Vagina (tissue), 2 donors: Measurements from ENCODE around the gene PPP1R14C. TPM values are rescaled to one million over a fixed set of nuclear protein-coding genes. Genes with fewer than 3 reads are reported as not detected.
"Not testable (repeated sequence)": the region's sequence is repeated elsewhere in the genome, so short reads cannot be mapped to it uniquely, and the experiment has no call there.

ENCODE experiments used
- DNase-seq, 2 donors: peaks; one replicate each; pipeline ENCODE4 v3.0.0-alpha.2; 2017; ENCODE audit errors: extremely low spot score in 2 of 2
- H3K27ac ChIP-seq: fragments of 200-600 bp; sonication (generic); one replicate; pipeline ENCODE4 v1.5.1; 2019
- H3K27me3 ChIP-seq: fragments of 200-600 bp; sonication (generic); one replicate; pipeline ENCODE4 v1.5.1; 2019
- H3K36me3 ChIP-seq, 2 donors: fragments of 200-600 bp; sonication (generic); one replicate each; pipeline ENCODE4 v1.5.1; 2017 to 2019
- H3K4me1 ChIP-seq: fragments of 200-600 bp; sonication (generic); one replicate; pipeline ENCODE4 v1.5.1; 2019
- H3K4me3 ChIP-seq, 2 donors: fragments of 200-600 bp; sonication (generic); 1 replicate in 1 of 2; 2 replicates in 1 of 2; pipeline ENCODE4 v1.5.1; 2016 to 2019
- H3K9me3 ChIP-seq: fragments of 200-600 bp; sonication (generic); one replicate; pipeline ENCODE4 v1.5.1; 2019
- CTCF ChIP-seq, 3 experiments: fragments of 450-650 bp in 2 of 3; fragments of 200-600 bp in 1 of 3; sonication (generic) in 1 of 3; IDR thresholded peaks; one replicate each; pipeline ENCODE4 v1.5.1; 2017 to 2019; ENCODE audit warnings: antibody characterized with exemption in 3 of 3, mild to moderate bottlenecking in 2 of 3, moderate library complexity in 2 of 3
- POLR2A ChIP-seq, 2 donors: fragments of 450-650 bp; IDR thresholded peaks; one replicate each; pipeline ENCODE4 v1.6.1; 2017; ENCODE audit warnings: antibody characterized with exemption in 2 of 2, mild to moderate bottlenecking in 2 of 2, moderate library complexity in 2 of 2
- POLR2AphosphoS5 ChIP-seq, 2 donors: sonication (generic); formaldehyde crosslinking; IDR thresholded peaks; one replicate each; pipeline ENCODE4 v1.9.0; 2017; ENCODE audit warnings: antibody characterized with exemption in 2 of 2, mild to moderate bottlenecking in 2 of 2, low read depth in 1 of 2; ENCODE audit not compliant: insufficient read depth in 1 of 2
- intact Hi-C: fragments of 100-400 bp; cut with DNase I; formaldehyde crosslinking; loops from one replicate; pipeline ENCODE4 v1.15.1; 2023
- total RNA-seq: library from RNA; depleted of rRNA; stranded (reverse); fragments of >200 nt; gene quantifications from one replicate; pipeline ENCODE4 v1.2.3, GENCODE V29; 2016

Gene PPP1R14C
- total RNA-seq, 1 donor from 2014 or later, result 23.8 TPM

- Histone ChIP-seq H3K9me3 (no peaks in the 10 kb centered on the region), H3K4me1 (no peaks in the 10 kb centered on the region), H3K36me3 (no peaks in the 10 kb centered on the region), H3K4me3 (no peak overlapping the region), H3K27ac (no peak overlapping the region), H3K27me3 (no peaks in the 10 kb centered on the region)
- TF ChIP-seq POLR2AphosphoS5 (IDR thresholded peaks at IDR 0.05; ENCODE audit: insufficient read depth in 1 of 2, low read depth in 1 of 2) (no peak), POLR2A (IDR thresholded peaks at IDR 0.05) (no peak)
- intact Hi-C loops, result no loop called here
- no peak for DNase-seq
Measured at GRCh38 chr6:150179030-150179429, 36.2 kb downstream of the PPP1R14C start.

- intact Hi-C loops, DNase-seq, H3K9me3 ChIP-seq, H3K27ac ChIP-seq, H3K27me3 ChIP-seq, H3K4me1 ChIP-seq, H3K36me3 ChIP-seq, H3K4me3 ChIP-seq: not testable (repeated sequence)
Measured at GRCh38 chr6:150179907-150180424, 37.1 kb downstream of the PPP1R14C start.

GRCh38 chr6:150180517-150180916 lies 37.7 kb downstream of the PPP1R14C start:
- intact Hi-C loops, result no loop called here
- H3K9me3 ChIP-seq, result no peaks in the 10 kb centered on the region
- no peak for DNase-seq
- TF ChIP-seq POLR2AphosphoS5 (IDR thresholded peaks at IDR 0.05; ENCODE audit: insufficient read depth in 1 of 2, low read depth in 1 of 2) (no peak), CTCF (IDR thresholded peaks at IDR 0.05) (no peak), POLR2A (IDR thresholded peaks at IDR 0.05) (no peak)
- H3K36me3 ChIP-seq, result no peaks in the 10 kb centered on the region
- no peaks in the 10 kb centered on the region for H3K27me3 ChIP-seq
- no peak overlapping the region for H3K27ac ChIP-seq
- no peaks in the 10 kb centered on the region for H3K4me1 ChIP-seq
- H3K4me3 ChIP-seq, result no peak overlapping the region

- H3K27ac ChIP-seq, result no peak overlapping the region
- H3K36me3 ChIP-seq, result no peaks in the 10 kb centered on the region
- no peak for DNase-seq
- intact Hi-C loops, result no loop called here
- TF ChIP-seq POLR2A (IDR thresholded peaks at IDR 0.05), result no peak
- no peak for TF ChIP-seq POLR2AphosphoS5 (IDR thresholded peaks at IDR 0.05; ENCODE audit: insufficient read depth in 1 of 2, low read depth in 1 of 2)
- no peak for TF ChIP-seq CTCF (IDR thresholded peaks at IDR 0.05)
- H3K4me3 ChIP-seq, result no peak overlapping the region
- no peaks in the 10 kb centered on the region for H3K4me1 ChIP-seq
- H3K27me3 ChIP-seq, result no peaks in the 10 kb centered on the region
- H3K9me3 ChIP-seq, result no peaks in the 10 kb centered on the region
Measured at GRCh38 chr6:150182460-150183078, 39.7 kb downstream of the PPP1R14C start.

- Histone ChIP-seq H3K9me3 (no peaks in the 10 kb centered on the region), H3K27me3 (no peaks in the 10 kb centered on the region), H3K4me3 (no peak overlapping the region), H3K36me3 (no peaks in the 10 kb centered on the region), H3K27ac (no peak overlapping the region), H3K4me1 (no peaks in the 10 kb centered on the region)
- no peak for DNase-seq
- intact Hi-C loops, result no loop called here
- no peak for TF ChIP-seq CTCF (IDR thresholded peaks at IDR 0.05)
- TF ChIP-seq POLR2A (IDR thresholded peaks at IDR 0.05), result no peak
- no peak for TF ChIP-seq POLR2AphosphoS5 (IDR thresholded peaks at IDR 0.05; ENCODE audit: insufficient read depth in 1 of 2, low read depth in 1 of 2)
Measured at GRCh38 chr6:150183105-150183504, 40.3 kb downstream of the PPP1R14C start.

GRCh38 chr6:150183966-150184365 lies 41.1 kb downstream of the PPP1R14C start:
- no peaks in the 10 kb centered on the region for H3K36me3 ChIP-seq
- no peaks in the 10 kb centered on the region for H3K27me3 ChIP-seq
- no peak for DNase-seq
- no peaks in the 10 kb centered on the region for H3K9me3 ChIP-seq
- no peaks in the 10 kb centered on the region for H3K4me1 ChIP-seq
- TF ChIP-seq POLR2AphosphoS5 (IDR thresholded peaks at IDR 0.05; ENCODE audit: insufficient read depth in 1 of 2, low read depth in 1 of 2), result no peak
- TF ChIP-seq CTCF (IDR thresholded peaks at IDR 0.05), result no peak
- no peak for TF ChIP-seq POLR2A (IDR thresholded peaks at IDR 0.05)
- intact Hi-C loops, result no loop called here
- H3K27ac ChIP-seq, result no peak overlapping the region
- H3K4me3 ChIP-seq, result no peak overlapping the region
